ENCODE results near the gene C1QL4. TPM values are rescaled to one million over a fixed set of nuclear protein-coding genes. Genes with fewer than 3 reads are reported as not detected.
A peak's percentile ranks its signal among the peaks of the same experiment; 100 is the strongest.

Gene C1QL4
- total RNA-seq, 1 experiment from 2014 or later = 3.6 TPM

DNA sequence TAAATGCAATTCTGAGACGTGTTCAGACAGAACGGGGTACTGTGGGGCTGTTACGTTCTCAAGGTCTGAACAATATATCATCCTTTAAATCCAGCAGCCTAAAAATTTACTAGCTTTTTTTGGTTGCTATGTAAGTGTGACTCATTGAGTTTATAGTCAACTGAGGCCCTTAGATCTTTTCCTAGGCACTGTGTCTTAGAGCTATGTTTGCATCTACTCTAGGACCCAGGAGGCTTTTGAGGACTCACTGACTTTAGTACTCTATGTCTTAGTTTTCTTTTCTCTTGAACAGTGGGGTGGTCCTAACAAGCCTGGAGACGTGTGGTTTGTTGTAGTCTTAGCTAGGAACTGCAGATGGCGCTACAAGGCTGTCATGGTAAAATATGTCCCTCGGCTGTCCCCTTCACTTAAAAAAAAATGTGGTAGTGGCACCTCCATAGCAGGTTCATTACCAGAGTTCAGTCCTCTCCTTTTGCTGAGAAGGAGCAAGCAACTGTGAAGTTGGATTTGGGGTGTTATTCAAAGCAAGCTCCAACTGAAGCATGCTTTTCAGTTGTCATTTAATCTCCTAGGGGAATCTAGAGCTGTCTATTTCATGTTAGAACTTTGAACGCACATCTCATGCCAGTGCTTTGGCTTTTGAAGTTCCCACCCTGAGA is 21.6 kb upstream of the C1QL4 start:
- Mint-ChIP-seq H3K4me1 (ENCODE audit: low read depth, unreplicated experiment) (peaks cover 9% of the 10 kb centered on the region), H3K27me3 (ENCODE audit: insufficient read depth, unreplicated experiment) (no peaks in the 10 kb centered on the region), H3K4me3 (ENCODE audit: unreplicated experiment) (no peak overlapping the region), H3K36me3 (ENCODE audit: insufficient read depth, unreplicated experiment) (no peaks in the 10 kb centered on the region), H3K27ac (ENCODE audit: unreplicated experiment) (no peak overlapping the region), H3K9me3 (ENCODE audit: unreplicated experiment) (no peaks in the 10 kb centered on the region)
- H3K27me3 ChIP-seq (replicated peaks; ENCODE audit: control insufficient read depth, insufficient read depth, low read length) = no peaks in the 10 kb centered on the region
- TF ChIP-seq, protein P1, sequence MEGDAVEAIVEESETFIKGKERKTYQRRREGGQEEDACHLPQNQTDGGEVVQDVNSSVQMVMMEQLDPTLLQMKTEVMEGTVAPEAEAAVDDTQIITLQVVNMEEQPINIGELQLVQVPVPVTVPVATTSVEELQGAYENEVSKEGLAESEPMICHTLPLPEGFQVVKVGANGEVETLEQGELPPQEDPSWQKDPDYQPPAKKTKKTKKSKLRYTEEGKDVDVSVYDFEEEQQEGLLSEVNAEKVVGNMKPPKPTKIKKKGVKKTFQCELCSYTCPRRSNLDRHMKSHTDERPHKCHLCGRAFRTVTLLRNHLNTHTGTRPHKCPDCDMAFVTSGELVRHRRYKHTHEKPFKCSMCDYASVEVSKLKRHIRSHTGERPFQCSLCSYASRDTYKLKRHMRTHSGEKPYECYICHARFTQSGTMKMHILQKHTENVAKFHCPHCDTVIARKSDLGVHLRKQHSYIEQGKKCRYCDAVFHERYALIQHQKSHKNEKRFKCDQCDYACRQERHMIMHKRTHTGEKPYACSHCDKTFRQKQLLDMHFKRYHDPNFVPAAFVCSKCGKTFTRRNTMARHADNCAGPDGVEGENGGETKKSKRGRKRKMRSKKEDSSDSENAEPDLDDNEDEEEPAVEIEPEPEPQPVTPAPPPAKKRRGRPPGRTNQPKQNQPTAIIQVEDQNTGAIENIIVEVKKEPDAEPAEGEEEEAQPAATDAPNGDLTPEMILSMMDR (IDR thresholded peaks at IDR 0.05; ENCODE audit: insufficient read depth in 1 of 2, low read depth in 1 of 2, low read length in 1 of 2, severe bottlenecking in 1 of 2, unreplicated experiment in 1 of 2) = peak; percentile 87 to 91
- POLR2A ChIA-PET = interaction anchor here (0.7 to 1.4 kb wide), 4 partner anchors 8 to 36 kb away, joined by 3 to 11 read pairs (median 4); partner anchors contain the start of gene SPATS2
- no peaks in the 10 kb centered on the region for H3K9me3 ChIP-seq
- peak; percentile 77 to 80 for DNase-seq
- no TSS peak for BruUV-seq (replicated peaks)
- intact Hi-C loops (cut with micrococcal nuclease; ENCODE audit: unreplicated experiment) = loop anchor here (1.0 to 2.0 kb wide), 4 partner anchors 156 to 264 kb away; partner anchors contain the start of gene PRPF40B
- no peak overlapping the region for H3K4me3 ChIP-seq (ENCODE audit: low read depth, low read length)
- CTCF ChIA-PET = interaction anchor here (0.6 to 4.9 kb wide), 32 partner anchors 8 to 289 kb away, joined by 3 to 178 read pairs (median 4); partner anchors contain the start of genes DNAJC22, KCNH3, RHEBL1 and SPATS2
- H3K4me1 ChIP-seq = no peaks in the 10 kb centered on the region
- no peaks in the 10 kb centered on the region for H3K36me3 ChIP-seq (ENCODE audit: control insufficient read depth, insufficient read depth, low read length)

DNA sequence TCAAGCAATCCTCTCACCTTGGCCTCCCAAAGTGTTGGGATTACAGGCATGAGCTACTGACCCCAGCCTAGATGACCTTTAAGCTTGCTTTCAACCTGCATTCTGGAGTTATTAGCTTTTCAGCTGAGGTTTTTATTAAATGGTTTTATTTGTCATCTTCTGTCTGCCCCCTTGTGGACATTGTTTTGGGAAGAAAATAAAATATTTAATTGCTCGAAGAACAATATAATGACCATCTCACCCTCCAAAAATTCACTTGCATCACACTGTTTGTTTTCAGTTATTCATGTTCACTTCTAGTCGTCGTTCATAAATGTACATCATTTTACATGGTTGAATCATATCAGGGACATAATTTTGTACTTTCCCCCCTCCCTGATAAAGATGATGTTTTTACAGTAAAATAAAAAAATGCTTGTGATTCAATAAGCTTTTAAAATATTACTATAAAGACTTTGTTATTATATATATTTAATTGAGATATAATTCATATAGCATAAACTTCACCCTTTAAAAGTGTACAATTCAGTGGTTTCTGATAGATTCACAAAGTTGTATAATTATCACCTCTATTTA is 20.2 kb upstream of the C1QL4 start:
- Mint-ChIP-seq H3K9me3 (ENCODE audit: unreplicated experiment) (no peaks in the 10 kb centered on the region), H3K27me3 (ENCODE audit: insufficient read depth, unreplicated experiment) (no peaks in the 10 kb centered on the region), H3K4me3 (ENCODE audit: unreplicated experiment) (no peak overlapping the region), H3K27ac (ENCODE audit: unreplicated experiment) (no peak overlapping the region), H3K4me1 (ENCODE audit: low read depth, unreplicated experiment) (peaks cover 9% of the 10 kb centered on the region), H3K36me3 (ENCODE audit: insufficient read depth, unreplicated experiment) (no peaks in the 10 kb centered on the region)
- DNase-seq = no peak
- intact Hi-C loops (cut with micrococcal nuclease; ENCODE audit: unreplicated experiment) = loop anchor here (1.0 to 2.0 kb wide), 2 partner anchors 26 to 68 kb away; no protein-coding TSS in a partner anchor
- Histone ChIP-seq H3K36me3 (ENCODE audit: control insufficient read depth, insufficient read depth, low read length) (no peaks in the 10 kb centered on the region; the same call in 1 of the 2 replicates), H3K27me3 (replicated peaks; ENCODE audit: control insufficient read depth, insufficient read depth, low read length) (no peaks in the 10 kb centered on the region), H3K9me3 (no peaks in the 10 kb centered on the region), H3K4me3 (ENCODE audit: low read depth, low read length) (no peak overlapping the region), H3K4me1 (no peaks in the 10 kb centered on the region)
- CTCF ChIA-PET = interaction anchor here (0.7 to 4.9 kb wide), 13 partner anchors 10 to 280 kb away, joined by 3 to 178 read pairs (median 8); partner anchors contain the start of genes DNAJC22, SPATS2 and TROAP
- POLR2A ChIA-PET = interaction anchor here (0.6 to 1.0 kb wide), 3 partner anchors 10 to 68 kb away, joined by 3 to 5 read pairs (median 3); no protein-coding TSS in a partner anchor
- TF ChIP-seq, protein P1 (IDR thresholded peaks at IDR 0.05; ENCODE audit: insufficient read depth in 1 of 2, low read depth in 1 of 2, low read length in 1 of 2, severe bottlenecking in 1 of 2, unreplicated experiment in 1 of 2) = peak; percentile 48 to 64
- BruUV-seq (replicated peaks) = no TSS peak

DNA sequence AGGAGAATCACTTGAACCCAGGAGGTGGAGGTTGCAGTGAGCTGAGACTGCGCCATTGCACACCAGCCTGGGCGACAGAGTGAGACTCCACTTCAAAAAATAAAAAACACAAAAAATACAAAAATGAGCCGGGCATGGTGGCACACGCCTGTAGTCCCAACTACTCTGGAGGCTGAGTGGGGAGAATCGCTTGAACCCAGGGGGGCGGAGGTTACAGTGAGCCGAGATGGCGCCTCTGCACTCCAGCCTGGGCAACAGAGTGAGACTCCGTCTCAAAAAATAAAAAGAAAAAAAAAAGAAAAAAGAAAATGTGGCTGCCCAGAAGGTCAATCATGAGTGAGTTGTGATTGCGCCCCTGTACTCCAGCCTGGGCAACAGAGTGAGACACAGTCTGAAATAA is 18.9 kb upstream of the C1QL4 start:
- peaks cover 9% of the 10 kb centered on the region for H3K4me1 Mint-ChIP-seq (ENCODE audit: low read depth, unreplicated experiment)
- TF ChIP-seq, protein P1 (IDR thresholded peaks at IDR 0.05; ENCODE audit: insufficient read depth in 1 of 2, low read depth in 1 of 2, low read length in 1 of 2, severe bottlenecking in 1 of 2, unreplicated experiment in 1 of 2) = no peak
- Histone ChIP-seq H3K36me3 (ENCODE audit: control insufficient read depth, insufficient read depth, low read length) (peaks cover 3% of the 10 kb centered on the region), H3K9me3 (no peaks in the 10 kb centered on the region), H3K4me3 (ENCODE audit: low read depth, low read length) (no peak overlapping the region), H3K27me3 (replicated peaks; ENCODE audit: control insufficient read depth, insufficient read depth, low read length) (no peaks in the 10 kb centered on the region), H3K4me1 (no peaks in the 10 kb centered on the region)
- H3K9me3 Mint-ChIP-seq (ENCODE audit: unreplicated experiment) = no peaks in the 10 kb centered on the region
- no peak overlapping the region for H3K4me3 Mint-ChIP-seq (ENCODE audit: unreplicated experiment)
- no peak for DNase-seq
- peaks cover 11% of the 10 kb centered on the region for H3K36me3 Mint-ChIP-seq (ENCODE audit: insufficient read depth, unreplicated experiment)
- BruUV-seq (replicated peaks) = no TSS peak
- H3K27me3 Mint-ChIP-seq (ENCODE audit: insufficient read depth, unreplicated experiment) = no peaks in the 10 kb centered on the region
- intact Hi-C loops (cut with micrococcal nuclease; ENCODE audit: unreplicated experiment) = loop anchor here (2.0 kb wide), 1 partner anchor 67 kb away; no protein-coding TSS in a partner anchor
- H3K27ac Mint-ChIP-seq (ENCODE audit: unreplicated experiment) = no peak overlapping the region
- CTCF ChIA-PET = interaction anchor here (0.7 to 4.9 kb wide), 2 partner anchors 55 to 157 kb away, joined by 3 to 178 read pairs; no protein-coding TSS in a partner anchor
- POLR2A ChIA-PET = no interaction called here
